GM23338 (cell line): ENCODE measurements around the gene SSTR5. TPM values are rescaled to one million over a fixed set of nuclear protein-coding genes. Genes with fewer than 3 reads are reported as not detected.
A peak's percentile ranks its signal among the peaks of the same experiment; 100 is the strongest.

ENCODE experiments used
- ATAC-seq: fragments of 200-7000 bp; cut with Tn5 transposase; 3 replicates; pipeline ENCODE4 v1.9.1; 2020
- DNase-seq: peaks from one replicate; pipeline ENCODE4 v3.0.0-alpha.2; 2015; ENCODE audit warnings: low spot score
- H2AFZ ChIP-seq: fragments of 200-600 bp; sonication (generic); 2 replicates; pipeline ENCODE4 v1.8.0; 2016; ENCODE audit warnings: antibody characterized with exemption, mild to moderate bottlenecking, moderate library complexity
- H3F3A ChIP-seq: fragments of 200-600 bp; sonication (generic); replicated peaks from 2 replicates; pipeline ENCODE4 v1.8.0; 2017; ENCODE audit warnings: antibody characterized with exemption, mixed run types, low read depth
- H3K27ac ChIP-seq: fragments of 200-600 bp; sonication (generic); 2 replicates; pipeline ENCODE4 v1.6.1; 2016; ENCODE audit warnings: low read depth
- H3K27me3 ChIP-seq: fragments of 200-600 bp; sonication (generic); 2 replicates; pipeline ENCODE4 v1.8.0; 2016; ENCODE audit warnings: mild to moderate bottlenecking, mixed run types, moderate library complexity; ENCODE audit not compliant: insufficient read depth
- H3K36me3 ChIP-seq: fragments of 200-600 bp; sonication (generic); 2 replicates; pipeline ENCODE4 v1.8.0; 2016; ENCODE audit warnings: mild to moderate bottlenecking; ENCODE audit not compliant: insufficient read depth
- H3K4me1 ChIP-seq: fragments of 200-600 bp; sonication (generic); 2 replicates; pipeline ENCODE4 v1.8.0; 2016; ENCODE audit warnings: mild to moderate bottlenecking, moderate library complexity; ENCODE audit not compliant: insufficient read depth
- H3K4me2 ChIP-seq: fragments of 200-600 bp; sonication (generic); 2 replicates; pipeline ENCODE4 v1.7.1; 2017; ENCODE audit warnings: mixed run types
- H3K4me3 ChIP-seq: fragments of 200-600 bp; sonication (generic); 2 replicates; pipeline ENCODE4 v1.6.1; 2016; ENCODE audit warnings: mixed run types
- H3K79me2 ChIP-seq: fragments of 200-600 bp; sonication (generic); replicated peaks from 2 replicates; pipeline ENCODE4 v1.8.0; 2017; ENCODE audit warnings: mild to moderate bottlenecking; ENCODE audit not compliant: insufficient read depth
- H3K9me2 ChIP-seq: fragments of 200-600 bp; sonication (generic); 2 replicates; pipeline ENCODE4 v1.8.0; 2017; ENCODE audit not compliant: insufficient read depth
- H4K20me1 ChIP-seq: fragments of 200-600 bp; sonication (generic); replicated peaks from 2 replicates; pipeline ENCODE4 v1.8.0; 2017; ENCODE audit warnings: mild to moderate bottlenecking; ENCODE audit not compliant: insufficient read depth
- H3K27ac Mint-ChIP-seq: 2 replicates; pipeline ENCODE4 v1.8.0; 2020; ENCODE audit warnings: inconsistent platforms, mild to moderate bottlenecking, moderate library complexity, mixed read lengths
- H3K27me3 Mint-ChIP-seq: 3 replicates; pipeline ENCODE4 v1.8.0; 2022; ENCODE audit warnings: low read depth, mild to moderate bottlenecking, moderate library complexity, mixed read lengths, inconsistent platforms; ENCODE audit not compliant: insufficient read depth, poor library complexity
- H3K36me3 Mint-ChIP-seq: 3 replicates; pipeline ENCODE4 v1.8.0; 2021; ENCODE audit warnings: low read depth, mild to moderate bottlenecking, inconsistent platforms, moderate library complexity, mixed read lengths
- H3K4me1 Mint-ChIP-seq: 3 replicates; pipeline ENCODE4 v1.8.0; 2020; ENCODE audit warnings: mild to moderate bottlenecking, inconsistent platforms, mixed read lengths
- H3K4me3 Mint-ChIP-seq: 3 replicates; pipeline ENCODE4 v1.8.0; 2021; ENCODE audit warnings: moderate library complexity, mild to moderate bottlenecking, inconsistent platforms, mixed read lengths
- H3K9me3 Mint-ChIP-seq: 3 replicates; pipeline ENCODE4 v1.8.0; 2020; ENCODE audit warnings: moderate library complexity, mild to moderate bottlenecking, inconsistent platforms, mixed read lengths
- CREB1 ChIP-seq: fragments of 250-450 bp; sonication (Bioruptor Pico); IDR thresholded peaks from 2 replicates; pipeline ENCODE4 v1.5.0; 2020; ENCODE audit warnings: low read depth, mild to moderate bottlenecking, moderate library complexity
- CTCF ChIP-seq, 2 experiments: fragments of 200-600 bp in 1 of 2; sonication (generic) in 1 of 2; conservative IDR thresholded peaks; 2 replicates each; pipeline versions ENCODE4 v1.5.1 to v1.6.1; 2016 to 2017; ENCODE audit warnings: antibody characterized with exemption in 2 of 2, low read depth in 2 of 2, mild to moderate bottlenecking in 2 of 2, moderate library complexity in 1 of 2
- ETS1 ChIP-seq: IDR thresholded peaks from 2 replicates; pipeline ENCODE4 v1.6.1; 2016; ENCODE audit warnings: antibody characterized with exemption
- EZH2 ChIP-seq: fragments of 200-600 bp; sonication (generic); IDR thresholded peaks from one replicate; pipeline ENCODE4 v1.8.0; 2017; ENCODE audit warnings: antibody characterized with exemption, mild to moderate bottlenecking, low read depth; ENCODE audit not compliant: unreplicated experiment
- EZH2phosphoT487 ChIP-seq: fragments of 200-600 bp; sonication (generic); IDR thresholded peaks from one replicate; pipeline ENCODE4 v1.8.1; 2018; ENCODE audit warnings: antibody characterized with exemption; ENCODE audit not compliant: unreplicated experiment
- JUNB ChIP-seq: IDR thresholded peaks from one replicate; pipeline ENCODE4 v1.6.1; 2016; ENCODE audit warnings: antibody characterized with exemption; ENCODE audit not compliant: unreplicated experiment
- NANOG ChIP-seq: IDR thresholded peaks from 2 replicates; pipeline ENCODE4 v1.6.1; 2016; ENCODE audit warnings: antibody characterized with exemption, borderline replicate concordance
- POLR2AphosphoS5 ChIP-seq: IDR thresholded peaks from 2 replicates; pipeline ENCODE4 v1.6.1; 2016; ENCODE audit warnings: antibody characterized with exemption, low read depth
- REST ChIP-seq: IDR thresholded peaks from one replicate; pipeline ENCODE4 v1.6.1; 2018; ENCODE audit warnings: antibody characterized with exemption; ENCODE audit not compliant: unreplicated experiment
- STAT1 ChIP-seq: IDR thresholded peaks from one replicate; pipeline ENCODE4 v1.6.1; 2016; ENCODE audit warnings: antibody characterized with exemption; ENCODE audit not compliant: unreplicated experiment
- ZNF331 ChIP-seq: fragments of 250-450 bp; sonication (Bioruptor Pico); IDR thresholded peaks from 2 replicates; pipeline ENCODE4 v1.5.0; 2020; ENCODE audit warnings: low read depth, mild to moderate bottlenecking, moderate library complexity
- polyA plus RNA-seq: library from polyadenylated mRNA; unstranded; fragments of >200 nt; fragmentation: Nextera tagmentation; extraction: Ambion mirVana; gene quantifications from 2 replicates; pipeline ENCODE4 v1.2.1, GENCODE V29; 2016
- total RNA-seq: library from RNA; depleted of rRNA; stranded (reverse); fragments of >200 nt; shearing (Covaris generic); gene quantifications from 2 replicates; pipeline ENCODE4 v1.2.3, GENCODE V29; 2014

SSTR5 gene
- total and polyA plus RNA-seq, 2 experiments from 2014 or later = 0.60 to 1.0 TPM

- Mint-ChIP-seq H3K27ac (no peak overlapping the region), H3K4me3 (peak overlapping the region; percentile 51; the same call in 2 of the 3 replicates), H3K4me1 (no peaks in the 10 kb centered on the region), H3K27me3 (peaks cover 3% of the 10 kb centered on the region), H3K36me3 (no peaks in the 10 kb centered on the region), H3K9me3 (no peaks in the 10 kb centered on the region)
- ATAC-seq (peak; percentile 54), DNase-seq (peak; percentile 70)
- H3F3A ChIP-seq = 0 out of 2 replicates have a peak, but pooled peaks cover 4% of the 10 kb centered on the region
- no peak overlapping the region for H3K27ac ChIP-seq
- H4K20me1 ChIP-seq = no peaks in the 10 kb centered on the region
- H3K4me2 ChIP-seq = peak overlapping the region; percentile 83
- H3K36me3 ChIP-seq = no peaks in the 10 kb centered on the region
- H3K27me3 ChIP-seq = no peaks in the 10 kb centered on the region
- TF ChIP-seq CTCF (conservative IDR thresholded peaks at IDR 0.05; ENCODE audit: low read depth in 2 of 2) (peak; percentile 35 to 81), EZH2 (no peak)
- H2AFZ ChIP-seq = peak overlapping the region; percentile 90
- H3K79me2 ChIP-seq = no peaks in the 10 kb centered on the region
- H3K4me3 ChIP-seq = peak overlapping the region; percentile 66
- no peaks in the 10 kb centered on the region for H3K4me1 ChIP-seq
- H3K9me2 ChIP-seq = no peaks in the 10 kb centered on the region
These were observed 30.5 kb downstream of the SSTR5 start for GRCh38 chr16:1102921-1103635.

- no peak overlapping the region; the same call in 2 of the 3 replicates for H3K4me3 Mint-ChIP-seq
- TF ChIP-seq JUNB = no peak
- TF ChIP-seq REST = no peak
- no peak for TF ChIP-seq EZH2
- TF ChIP-seq EZH2phosphoT487 = no peak
- TF ChIP-seq ZNF331 (CRISPR knock-in tag) = no peak
- TF ChIP-seq NANOG = no peak
- TF ChIP-seq STAT1 = no peak
- TF ChIP-seq CREB1 (CRISPR knock-in tag) = no peak
- TF ChIP-seq CTCF (conservative IDR thresholded peaks at IDR 0.05; ENCODE audit: low read depth in 2 of 2) = no peak
- TF ChIP-seq POLR2AphosphoS5 = no peak
- no peak for TF ChIP-seq ETS1
These were observed 31.1 kb downstream of the SSTR5 start for GRCh38 chr16:1103636-1103980.

More at GRCh38 chr16:1103636-1103980, 31.1 kb downstream of the SSTR5 start:
- H3K4me3 ChIP-seq = peak overlapping the region; percentile 66
- H3K36me3 Mint-ChIP-seq = no peaks in the 10 kb centered on the region
- H3K4me1 Mint-ChIP-seq = no peaks in the 10 kb centered on the region
- no peaks in the 10 kb centered on the region for H4K20me1 ChIP-seq
- H3K36me3 ChIP-seq = no peaks in the 10 kb centered on the region
- no peak for DNase-seq
- no peaks in the 10 kb centered on the region for H3K79me2 ChIP-seq
- H2AFZ ChIP-seq = peak overlapping the region; percentile 90
- H3K27ac Mint-ChIP-seq = no peak overlapping the region
- H3K27me3 Mint-ChIP-seq = peaks cover 3% of the 10 kb centered on the region
- no peaks in the 10 kb centered on the region for H3K27me3 ChIP-seq
- no peak; the same call in 2 of the 3 replicates for ATAC-seq
- no peaks in the 10 kb centered on the region for H3K4me1 ChIP-seq
- no peak overlapping the region for H3K27ac ChIP-seq
- H3F3A ChIP-seq = 0 out of 2 replicates have a peak, but pooled peaks cover 4% of the 10 kb centered on the region
- no peaks in the 10 kb centered on the region for H3K9me3 Mint-ChIP-seq
- H3K4me2 ChIP-seq = peak overlapping the region; percentile 83; the same call in 1 of the 2 replicates
- H3K9me2 ChIP-seq = no peaks in the 10 kb centered on the region
